Measurements from ENCODE around the gene PRPF40B. TPM values are rescaled to one million over a fixed set of nuclear protein-coding genes. Genes with fewer than 3 reads are reported as not detected.

The PRPF40B gene
- total and polyA plus RNA-seq, 2 donors (not counting 1 experiment from before 2014, with no cell fraction given) = 11.7 to 23.7 TPM

DNA sequence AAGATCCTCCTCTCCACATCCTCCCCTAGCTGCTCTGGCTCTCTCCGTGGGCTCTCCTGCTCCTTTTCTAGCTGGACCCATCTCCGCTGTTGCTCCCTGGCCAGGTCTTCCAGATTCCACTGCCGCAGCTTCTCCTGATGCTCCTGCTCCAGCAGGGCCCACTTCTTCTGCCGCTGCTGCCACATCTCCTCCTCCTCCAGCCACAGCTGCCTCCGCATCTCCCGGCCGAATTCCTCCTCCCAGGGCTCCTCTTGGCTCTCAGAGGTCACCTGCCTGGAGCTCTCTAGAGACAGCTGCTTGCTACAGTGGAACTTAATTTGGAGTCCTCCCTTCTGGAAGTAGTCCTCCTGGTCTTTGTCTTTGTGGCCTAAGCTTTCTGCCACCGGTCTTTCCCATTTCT lies 23.4 kb upstream of the PRPF40B start:
- no peaks in the 10 kb centered on the region for H3K9me3 ChIP-seq (ENCODE audit: control extremely low read depth in 1 of 3, control insufficient read depth in 2 of 3, insufficient read depth in 1 of 3, low read length in 2 of 3)
- H3K27ac Mint-ChIP-seq = no peak overlapping the region
- WGBS (ENCODE audit: insufficient coverage) = 100% methylated on average over 8 of the region's 8 CpGs
- CTCF ChIA-PET = no interaction called here
- H3K4me3 Mint-ChIP-seq = no peak overlapping the region
- no peak overlapping the region for H3K27ac ChIP-seq (ENCODE audit: low read length in 2 of 2)
- no peaks in the 10 kb centered on the region for H3K9me3 Mint-ChIP-seq (ENCODE audit: insufficient read depth)
- H3K4me2 ChIP-seq (replicated peaks; ENCODE audit: low read depth, low read length, poor library complexity, severe bottlenecking) = no peak overlapping the region
- H3K4me3 ChIP-seq (ENCODE audit: control extremely low read depth in 1 of 5, extremely low read depth in 1 of 5, insufficient read depth in 1 of 5, low read depth in 2 of 5, low read length in 4 of 5) = no peak overlapping the region
- ATAC-seq (ENCODE audit: low read depth) = no peak
- H3K4me1 Mint-ChIP-seq = peaks cover 3% of the 10 kb centered on the region
- H3K27me3 ChIP-seq (replicated peaks in 1 of 4; ENCODE audit: control extremely low read depth in 1 of 4, control insufficient read depth in 3 of 4, insufficient read depth in 4 of 4, low read length in 3 of 4) = no peaks in the 10 kb centered on the region
- no peak for DNase-seq
- no peak overlapping the region for H2AFZ ChIP-seq (ENCODE audit: insufficient read depth, low read depth, low read length, poor library complexity, severe bottlenecking)
- no peaks in the 10 kb centered on the region for H3K27me3 Mint-ChIP-seq
- no peaks in the 10 kb centered on the region for H3K4me1 ChIP-seq (ENCODE audit: control insufficient read depth in 2 of 2, insufficient read depth in 2 of 2, low read length in 2 of 2)
- POLR2A ChIA-PET = no interaction called here
- no peaks in the 10 kb centered on the region for H3K36me3 ChIP-seq (replicated peaks in 1 of 2; ENCODE audit: control extremely low read depth in 1 of 2, control insufficient read depth in 1 of 2, extremely low read depth in 1 of 2, insufficient read depth in 2 of 2, low read length in 1 of 2)
- intact Hi-C loops (cut with micrococcal nuclease) = no loop called here
- TF ChIP-seq CTCF (IDR thresholded peaks at IDR 0.05) (no peak), EZH2 (IDR thresholded peaks at IDR 0.05; ENCODE audit: borderline replicate concordance, insufficient read depth, low read depth, low read length, poor library complexity, severe bottlenecking) (no peak)
- H4K20me1 ChIP-seq (ENCODE audit: control insufficient read depth, insufficient read depth, low read length, poor library complexity, severe bottlenecking) = no peaks in the 10 kb centered on the region
- no peaks in the 10 kb centered on the region for H3K79me2 ChIP-seq (ENCODE audit: control insufficient read depth, insufficient read depth, low read length)
- H3K9ac ChIP-seq (ENCODE audit: low read length) = no peak overlapping the region

DNA sequence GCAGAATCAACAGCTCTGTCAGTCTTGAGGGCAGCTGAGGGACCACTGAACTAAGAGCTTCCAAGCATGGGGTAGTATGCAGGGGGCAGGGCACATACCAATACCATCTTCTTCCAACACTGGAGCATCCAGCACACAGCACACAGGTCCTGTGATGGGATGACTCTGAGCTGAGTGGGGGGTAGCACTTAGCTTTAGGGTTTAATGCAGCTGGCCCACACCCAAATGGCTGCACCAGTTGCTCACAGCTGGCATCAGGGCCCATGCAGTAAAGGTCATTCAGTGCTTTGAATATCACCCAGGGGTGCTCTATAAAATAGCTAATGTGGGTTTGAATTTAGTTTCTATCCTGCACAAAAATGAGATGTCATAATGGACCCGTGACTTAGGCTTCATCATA lies 19.6 kb upstream of the PRPF40B start:
- Mint-ChIP-seq H3K4me3 (no peak overlapping the region), H3K4me1 (no peaks in the 10 kb centered on the region), H3K9me3 (ENCODE audit: insufficient read depth) (no peaks in the 10 kb centered on the region), H3K27ac (no peak overlapping the region), H3K27me3 (peaks cover 4% of the 10 kb centered on the region)
- DNase-seq = no peak
- no peaks in the 10 kb centered on the region for H3K4me1 ChIP-seq (ENCODE audit: control insufficient read depth in 2 of 2, insufficient read depth in 2 of 2, low read length in 2 of 2)
- H4K20me1 ChIP-seq (ENCODE audit: control insufficient read depth, insufficient read depth, low read length, poor library complexity, severe bottlenecking) = no peaks in the 10 kb centered on the region
- ChIA-PET POLR2A (interaction anchor here (0.5 kb wide), 1 partner anchor 266 kb away, joined by 3 read pairs; no protein-coding TSS in a partner anchor), CTCF (interaction anchor here (0.6 kb wide), 1 partner anchor 266 kb away, joined by 4 read pairs; no protein-coding TSS in a partner anchor)
- no peak for TF ChIP-seq CTCF (IDR thresholded peaks at IDR 0.05)
- TF ChIP-seq EZH2 (IDR thresholded peaks at IDR 0.05; ENCODE audit: borderline replicate concordance, insufficient read depth, low read depth, low read length, poor library complexity, severe bottlenecking) = no peak
- no peak overlapping the region for H3K27ac ChIP-seq (ENCODE audit: low read length in 2 of 2)
- no peaks in the 10 kb centered on the region for H3K79me2 ChIP-seq (ENCODE audit: control insufficient read depth, insufficient read depth, low read length)
- no peak for ATAC-seq (ENCODE audit: low read depth)
- no peak overlapping the region for H3K4me2 ChIP-seq (replicated peaks; ENCODE audit: low read depth, low read length, poor library complexity, severe bottlenecking)
- H3K36me3 ChIP-seq (replicated peaks in 1 of 2; ENCODE audit: control extremely low read depth in 1 of 2, control insufficient read depth in 1 of 2, extremely low read depth in 1 of 2, insufficient read depth in 2 of 2, low read length in 1 of 2) = no peaks in the 10 kb centered on the region
- H3K27me3 ChIP-seq (replicated peaks in 1 of 4; ENCODE audit: control extremely low read depth in 1 of 4, control insufficient read depth in 3 of 4, insufficient read depth in 4 of 4, low read length in 3 of 4) = no peaks in the 10 kb centered on the region
- H3K9me3 ChIP-seq (ENCODE audit: control extremely low read depth in 1 of 3, control insufficient read depth in 2 of 3, insufficient read depth in 1 of 3, low read length in 2 of 3) = no peaks in the 10 kb centered on the region
- H2AFZ ChIP-seq (ENCODE audit: insufficient read depth, low read depth, low read length, poor library complexity, severe bottlenecking) = no peak overlapping the region
- 80% methylated on average over 1 of the region's 1 CpG for WGBS (ENCODE audit: insufficient coverage)
- intact Hi-C loops (cut with micrococcal nuclease) = no loop called here
- no peak overlapping the region for H3K9ac ChIP-seq (ENCODE audit: low read length)
- no peak overlapping the region for H3K4me3 ChIP-seq (ENCODE audit: control extremely low read depth in 1 of 5, extremely low read depth in 1 of 5, insufficient read depth in 1 of 5, low read depth in 2 of 5, low read length in 4 of 5)

Measured in B cell (primary cell).